NCI-H1930 (cell line): Measurements from ENCODE around the gene TMEM116.

Experiments
- DNase-seq, 2 experiments: peaks; one replicate each; lab custom pipeline; 2025; lab: John Stamatoyannopoulos, UW

TMEM116 gene

GRCh38 chr12:111893287-111893686 lies 119.7 kb downstream of the TMEM116 start:
- no peak for DNase-seq

- no peak for DNase-seq
Measured at GRCh38 chr12:111887926-111888745, 124.8 kb downstream of the TMEM116 start.

DNA sequence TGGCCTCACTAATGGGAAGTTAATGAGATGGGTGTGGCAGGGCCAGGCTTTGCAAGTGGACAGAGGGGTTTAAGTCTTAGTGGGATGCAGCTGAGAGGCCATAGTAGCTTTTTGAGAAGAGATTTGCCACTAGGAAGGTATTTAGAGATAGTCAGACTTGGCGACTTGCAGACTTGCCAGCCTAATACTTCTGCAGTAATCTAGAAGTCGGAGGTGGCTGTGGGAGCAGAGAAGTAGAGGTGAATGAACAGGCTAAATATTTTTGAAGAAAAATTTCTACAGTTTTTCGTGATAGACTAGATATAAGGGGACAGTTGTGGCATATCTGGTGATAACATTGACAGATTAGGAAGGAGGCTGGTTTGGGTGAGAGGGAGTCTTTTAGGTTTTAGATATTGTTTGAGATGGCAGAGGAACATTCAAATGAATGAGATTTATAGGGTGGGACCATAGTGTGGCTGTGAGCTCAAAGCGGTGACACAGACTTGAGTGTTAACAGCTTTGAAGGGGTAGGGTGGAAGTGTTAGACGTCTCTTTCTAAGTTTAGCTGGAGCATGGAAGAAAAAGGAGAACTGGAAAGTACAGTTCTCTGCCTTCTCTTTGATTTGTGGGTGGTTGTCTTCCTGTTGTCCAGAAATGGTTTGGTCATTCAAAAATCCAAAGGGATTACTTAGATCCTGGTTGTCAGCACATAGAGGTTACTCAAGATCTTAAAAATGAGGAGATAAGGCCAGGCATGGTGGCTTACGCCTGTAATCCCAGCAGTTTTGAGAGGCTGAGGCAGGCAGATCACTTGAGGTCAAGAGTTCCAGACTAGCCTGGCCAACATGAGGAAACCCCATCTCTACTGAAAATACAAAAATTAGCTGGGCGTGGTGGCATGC lies 126.1 kb downstream of the TMEM116 start:
- DNase-seq: no peak

DNA sequence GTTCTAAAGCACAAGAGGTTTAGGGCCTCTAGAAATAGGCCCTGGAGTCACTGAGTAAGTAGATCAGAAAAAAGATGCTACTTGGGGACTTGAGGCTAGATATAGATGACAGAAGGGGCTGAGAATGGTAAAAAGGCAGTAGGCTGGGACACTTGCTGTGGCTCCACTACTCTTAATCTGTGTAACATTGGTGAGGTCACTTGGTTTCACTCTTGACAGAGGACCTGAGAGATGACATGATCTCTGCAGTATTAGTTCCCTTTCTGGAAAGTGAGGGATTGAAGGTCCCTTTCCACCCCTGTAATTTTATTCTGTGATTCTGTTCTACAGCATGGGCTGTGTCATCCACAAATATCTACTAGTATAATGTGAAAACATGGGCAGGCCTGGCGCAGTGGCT lies 131.2 kb downstream of the TMEM116 start:
- no peak for DNase-seq
